Stimulated activated CD8-positive, alpha-beta memory T cell treated with anti-CD3 and anti-CD28 coated beads, Interleukin-12 subunit alpha, Interleukin-12 subunit beta, amount 100 ng/mL, for 24 hours (primary cell): ENCODE measurements around the gene PPM1H.
"Not testable (repeated sequence)": the region's sequence is repeated elsewhere in the genome, so short reads cannot be mapped to it uniquely, and the experiment has no call there.

Experiments used
- DNase-seq: peaks from one replicate; pipeline ENCODE4 v3.0.0-alpha.2; 2020; ENCODE audit errors: extremely low read depth

PPM1H gene

GRCh38 chr12:62908674-62909073 lies 26.3 kb downstream of the PPM1H start:
- DNase-seq = no peak

GRCh38 chr12:62907561-62907960 lies 27.4 kb downstream of the PPM1H start:
- no peak for DNase-seq

- DNase-seq = no peak
Observed at GRCh38 chr12:62907078-62907477, 27.9 kb downstream of the PPM1H start.

- no peak for DNase-seq
Observed at GRCh38 chr12:62903151-62903550, 31.8 kb downstream of the PPM1H start.

GRCh38 chr12:62900686-62901272 lies 34.2 kb downstream of the PPM1H start:
- DNase-seq = no peak

- DNase-seq = no peak
Observed at GRCh38 chr12:62899568-62900390, 35.2 kb downstream of the PPM1H start.

- DNase-seq = no peak
Observed at GRCh38 chr12:62898526-62898925, 36.4 kb downstream of the PPM1H start.

- DNase-seq = no peak
Observed at GRCh38 chr12:62895351-62895877, 39.5 kb downstream of the PPM1H start.

GRCh38 chr12:62893276-62893675 lies 41.7 kb downstream of the PPM1H start:
- no peak for DNase-seq

GRCh38 chr12:62891805-62892549 lies 43.0 kb downstream of the PPM1H start:
- DNase-seq = no peak

- no peak for DNase-seq
Observed at GRCh38 chr12:62888454-62889110, 46.4 kb downstream of the PPM1H start.

GRCh38 chr12:62886796-62887195 lies 48.2 kb downstream of the PPM1H start:
- DNase-seq = no peak

GRCh38 chr12:62885242-62885641 lies 49.7 kb downstream of the PPM1H start:
- DNase-seq = no peak

GRCh38 chr12:62884832-62885231 lies 50.1 kb downstream of the PPM1H start:
- not testable (repeated sequence) for DNase-seq

- DNase-seq = no peak
Observed at GRCh38 chr12:62882696-62883095, 52.3 kb downstream of the PPM1H start.

GRCh38 chr12:62882140-62882539 lies 52.8 kb downstream of the PPM1H start:
- no peak for DNase-seq

GRCh38 chr12:62879691-62880090 lies 55.3 kb downstream of the PPM1H start:
- DNase-seq = no peak

GRCh38 chr12:62879228-62879627 lies 55.7 kb downstream of the PPM1H start:
- not testable (repeated sequence) for DNase-seq

GRCh38 chr12:62878211-62878610 lies 56.7 kb downstream of the PPM1H start:
- no peak for DNase-seq

- DNase-seq = no peak
Observed at GRCh38 chr12:62876938-62877548, 57.9 kb downstream of the PPM1H start.

GRCh38 chr12:62873826-62874448 lies 61.0 kb downstream of the PPM1H start:
- DNase-seq = no peak
